CD4-positive, alpha-beta T cell (primary cell): ENCODE measurements around the gene AFF2. TPM values are rescaled to one million over a fixed set of nuclear protein-coding genes. Genes with fewer than 3 reads are reported as not detected.

Experiments
- ATAC-seq: fragments of 200-7000 bp; cut with Tn5 transposase; one replicate; pipeline ENCODE4 v1.10.0; 2022; ENCODE audit warnings: mild to moderate bottlenecking; ENCODE audit not compliant: poor library complexity
- CTCF ChIA-PET: fragments of 350-600 bp; sonication (Branson Sonifier 250); formaldehyde crosslinking; loops from one replicate; lab custom pipeline; 2021; ENCODE audit warnings: antibody characterized with exemption, inconsistent platforms; lab: Charles Lee
- POLR2A ChIA-PET: fragments of 350-600 bp; sonication (Branson Sonifier 250); formaldehyde crosslinking; loops from one replicate; lab custom pipeline; 2021; ENCODE audit warnings: antibody characterized with exemption, inconsistent platforms; lab: Charles Lee
- DNase-seq, 14 experiments: peaks; one replicate each; pipeline ENCODE4 v3.0.0-alpha.2; 2013 to 2020; ENCODE audit warnings: mixed read lengths in 2 of 14
- H3K27ac ChIP-seq, 2 donors: one replicate each; pipeline versions ENCODE4 v1.5.1 to v1.7.0; 2013; ENCODE audit warnings: low read length in 2 of 2, low read depth in 1 of 2, mild to moderate bottlenecking in 1 of 2
- H3K27me3 ChIP-seq, 2 experiments: 1 replicate in 1 of 2; 2 replicates in 1 of 2; pipeline versions ENCODE4 v1.6.1 to v1.7.0; 2013; ENCODE audit warnings: low read length in 2 of 2, control low read depth in 1 of 2, mild to moderate bottlenecking in 1 of 2, moderate library complexity in 1 of 2; ENCODE audit not compliant: insufficient read depth in 2 of 2, control insufficient read depth in 1 of 2
- H3K36me3 ChIP-seq: one replicate; pipeline ENCODE4 v1.6.1; 2013; ENCODE audit warnings: low read length, control low read depth; ENCODE audit not compliant: insufficient read depth
- H3K4me1 ChIP-seq: one replicate; pipeline ENCODE4 v1.6.1; 2013; ENCODE audit warnings: low read length, control low read depth; ENCODE audit not compliant: insufficient read depth
- H3K4me3 ChIP-seq: one replicate; pipeline ENCODE4 v1.5.1; 2013; ENCODE audit warnings: mild to moderate bottlenecking, low read length, moderate library complexity
- H3K9me3 ChIP-seq, 2 experiments: 1 replicate in 1 of 2; 2 replicates in 1 of 2; pipeline versions ENCODE4 v1.6.1 to v1.7.0; 2013; ENCODE audit warnings: low read length in 2 of 2, mild to moderate bottlenecking in 2 of 2, control low read depth in 1 of 2, moderate library complexity in 1 of 2; ENCODE audit not compliant: control insufficient read depth in 1 of 2, insufficient read depth in 1 of 2
- H3K27ac Mint-ChIP-seq: one replicate; pipeline ENCODE4 v1.8.0; 2020; ENCODE audit warnings: mixed read lengths
- H3K27me3 Mint-ChIP-seq: one replicate; pipeline ENCODE4 v1.8.0; 2021; ENCODE audit warnings: mixed read lengths
- H3K36me3 Mint-ChIP-seq: one replicate; pipeline ENCODE4 v1.8.0; 2021; ENCODE audit warnings: low read depth, mixed read lengths
- H3K4me1 Mint-ChIP-seq: one replicate; pipeline ENCODE4 v1.8.0; 2021; ENCODE audit warnings: low read depth, mixed read lengths
- H3K4me3 Mint-ChIP-seq: one replicate; pipeline ENCODE4 v1.8.0; 2020; ENCODE audit warnings: mild to moderate bottlenecking, mixed read lengths
- H3K9me3 Mint-ChIP-seq: one replicate; pipeline ENCODE4 v1.8.0; 2020; ENCODE audit warnings: mixed read lengths
- intact Hi-C, 2 experiments: fragments of 100-400 bp; cut with DNase I in 1 of 2; cut with micrococcal nuclease in 1 of 2; formaldehyde crosslinking; loops; one replicate each; pipeline versions ENCODE4 v1.15.1 to v1.9.0; 2023 to 2025; cut with DNase I, micrococcal nuclease
- total RNA-seq, 174 experiments: library from RNA in 2 of 174; stranded (reverse) in 2 of 174; gene quantifications; one replicate each; pipeline ENCODE4 v1.2.3 and lab custom pipeline; 2021 to 2026
- TF ChIP-seq, protein P1 (sequence below): fragments of 200-600 bp; IDR thresholded peaks from one replicate; pipeline ENCODE4 v1.8.0; 2022; ENCODE audit warnings: antibody characterized with exemption, mild to moderate bottlenecking

AFF2 gene
- total RNA-seq, 2 experiments from 2014 or later: 5.9 to 6.2 TPM

- no peak overlapping the region for H3K27ac Mint-ChIP-seq
- TF ChIP-seq, protein P1, sequence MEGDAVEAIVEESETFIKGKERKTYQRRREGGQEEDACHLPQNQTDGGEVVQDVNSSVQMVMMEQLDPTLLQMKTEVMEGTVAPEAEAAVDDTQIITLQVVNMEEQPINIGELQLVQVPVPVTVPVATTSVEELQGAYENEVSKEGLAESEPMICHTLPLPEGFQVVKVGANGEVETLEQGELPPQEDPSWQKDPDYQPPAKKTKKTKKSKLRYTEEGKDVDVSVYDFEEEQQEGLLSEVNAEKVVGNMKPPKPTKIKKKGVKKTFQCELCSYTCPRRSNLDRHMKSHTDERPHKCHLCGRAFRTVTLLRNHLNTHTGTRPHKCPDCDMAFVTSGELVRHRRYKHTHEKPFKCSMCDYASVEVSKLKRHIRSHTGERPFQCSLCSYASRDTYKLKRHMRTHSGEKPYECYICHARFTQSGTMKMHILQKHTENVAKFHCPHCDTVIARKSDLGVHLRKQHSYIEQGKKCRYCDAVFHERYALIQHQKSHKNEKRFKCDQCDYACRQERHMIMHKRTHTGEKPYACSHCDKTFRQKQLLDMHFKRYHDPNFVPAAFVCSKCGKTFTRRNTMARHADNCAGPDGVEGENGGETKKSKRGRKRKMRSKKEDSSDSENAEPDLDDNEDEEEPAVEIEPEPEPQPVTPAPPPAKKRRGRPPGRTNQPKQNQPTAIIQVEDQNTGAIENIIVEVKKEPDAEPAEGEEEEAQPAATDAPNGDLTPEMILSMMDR: no peak
- H3K9me3 Mint-ChIP-seq: no peaks in the 10 kb centered on the region
- CTCF ChIA-PET: no interaction called here
- DNase-seq (no peak), ATAC-seq (no peak)
- POLR2A ChIA-PET: no interaction called here
- no peaks in the 10 kb centered on the region for H3K9me3 ChIP-seq
- H3K4me3 ChIP-seq: no peak overlapping the region
- H3K36me3 ChIP-seq: no peaks in the 10 kb centered on the region
- no peak overlapping the region for H3K4me3 Mint-ChIP-seq
- H3K27me3 ChIP-seq: no peaks in the 10 kb centered on the region
- no peaks in the 10 kb centered on the region for H3K4me1 Mint-ChIP-seq
- no peaks in the 10 kb centered on the region for H3K4me1 ChIP-seq
- intact Hi-C loops: no loop called here
- no peaks in the 10 kb centered on the region for H3K36me3 Mint-ChIP-seq
- H3K27ac ChIP-seq: no peak overlapping the region
- no peaks in the 10 kb centered on the region for H3K27me3 Mint-ChIP-seq
Measured at GRCh38 chrX:149044471-149044870, 544.1 kb downstream of the AFF2 start.

DNA sequence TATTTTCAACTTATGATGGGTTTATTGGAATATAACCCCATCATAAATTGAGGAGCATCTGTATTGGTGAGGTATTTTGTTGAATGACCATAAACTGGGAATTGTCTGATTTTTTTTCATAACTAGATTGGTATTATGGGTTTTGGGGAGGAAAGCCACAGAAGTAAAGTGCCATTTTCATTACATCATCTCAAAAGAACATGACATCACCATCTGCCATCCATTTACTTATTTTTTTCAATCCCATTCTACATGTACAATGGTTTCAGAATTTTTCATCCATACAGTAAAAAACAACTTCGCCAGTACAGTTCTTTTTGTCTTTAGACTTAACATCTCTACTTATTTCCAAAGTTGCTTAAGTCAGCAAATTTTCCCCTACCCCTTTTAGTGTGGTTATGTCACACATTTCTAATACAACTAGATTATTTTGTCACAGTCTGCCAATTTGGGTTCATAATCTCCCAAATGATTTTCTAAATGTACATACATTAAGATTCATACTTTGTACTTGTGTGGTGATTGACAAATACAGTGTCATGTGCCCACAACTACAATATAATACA, 545.3 kb downstream of the AFF2 start:
- POLR2A ChIA-PET: no interaction called here
- TF ChIP-seq, protein P1: no peak
- Mint-ChIP-seq H3K4me1 (no peaks in the 10 kb centered on the region), H3K27me3 (no peaks in the 10 kb centered on the region), H3K9me3 (no peaks in the 10 kb centered on the region), H3K27ac (no peak overlapping the region), H3K36me3 (no peaks in the 10 kb centered on the region), H3K4me3 (no peak overlapping the region)
- Histone ChIP-seq H3K9me3 (no peaks in the 10 kb centered on the region), H3K27me3 (no peaks in the 10 kb centered on the region), H3K27ac (no peak overlapping the region), H3K4me1 (no peaks in the 10 kb centered on the region), H3K4me3 (no peak overlapping the region), H3K36me3 (no peaks in the 10 kb centered on the region)
- DNase-seq: no peak
- ATAC-seq: no peak
- CTCF ChIA-PET: no interaction called here
- intact Hi-C loops: no loop called here
